ENCODE data around the gene DIP2A. TPM values are rescaled to one million over a fixed set of nuclear protein-coding genes. Genes with fewer than 3 reads are reported as not detected.

The DIP2A gene
- total and polyA plus RNA-seq, 2 of the 8 experiments (the other 6 are each of a cell fraction or from before 2014, with no cell fraction given), result 16.0 to 27.1 TPM

GRCh38 chr21:46537026-46537425 lies 78.3 kb downstream of the DIP2A start:
- Histone ChIP-seq H3K4ac (replicated peaks; ENCODE audit: insufficient read length, low read depth, low read length) (no peak overlapping the region), H2AK5ac (ENCODE audit: low read depth, low read length) (no peak overlapping the region), H2BK12ac (ENCODE audit: low read depth, low read length) (no peak overlapping the region), H3K18ac (ENCODE audit: extremely low read depth, low read length) (no peak overlapping the region), H3K79me1 (ENCODE audit: low read depth, low read length) (no peaks in the 10 kb centered on the region), H3K4me3 (ENCODE audit: extremely low read depth in 1 of 4, insufficient read depth in 2 of 4, low read depth in 3 of 4, low read length in 4 of 4) (no peak overlapping the region), H3K79me2 (ENCODE audit: control insufficient read depth in 1 of 2, insufficient read depth in 2 of 2, low read length in 2 of 2) (no peaks in the 10 kb centered on the region), H2BK20ac (ENCODE audit: low read length) (no peak overlapping the region), H3K23ac (ENCODE audit: insufficient read length) (no peak overlapping the region), H3K23me2 (ENCODE audit: low read depth, low read length) (no peaks in the 10 kb centered on the region), H3K9me3 (ENCODE audit: insufficient read depth in 2 of 2, low read depth in 1 of 2, low read length in 1 of 2) (no peaks in the 10 kb centered on the region), H3K27ac (ENCODE audit: low read depth, low read length) (no peak overlapping the region), H3K27me3 (replicated peaks in 1 of 4; ENCODE audit: control insufficient read depth in 3 of 4, extremely low read depth in 1 of 4, insufficient read depth in 3 of 4, low read length in 3 of 4) (no peaks in the 10 kb centered on the region), H4K20me1 (replicated peaks in 1 of 2; ENCODE audit: control insufficient read depth in 1 of 2, insufficient read depth in 2 of 2, low read length in 2 of 2) (peaks cover 0 to 5% of the 10 kb centered on the region in 2 experiments), H3K36me3 (ENCODE audit: control insufficient read depth in 2 of 4, insufficient read depth in 4 of 4, low read length in 3 of 4) (peaks cover 4 to 24% (median 12%) of the 10 kb centered on the region in 4 experiments; a peak in 5 of 8 replicates), H4K91ac (replicated peaks; ENCODE audit: insufficient read length, low read length) (no peak overlapping the region), H3K4me1 (replicated peaks in 1 of 4; ENCODE audit: control insufficient read depth in 3 of 4, insufficient read depth in 4 of 4, low read length in 3 of 4) (no peaks in the 10 kb centered on the region), H3K14ac (ENCODE audit: insufficient read length) (no peak overlapping the region), H2BK15ac (ENCODE audit: low read length) (no peak overlapping the region), H2BK5ac (ENCODE audit: low read depth, low read length) (no peak overlapping the region), H4K8ac (ENCODE audit: extremely low read depth, insufficient read depth, low read length) (no peak overlapping the region), H2BK120ac (replicated peaks; ENCODE audit: low read depth, low read length) (no peak overlapping the region), H3K4me2 (ENCODE audit: insufficient read depth in 1 of 2, low read depth in 2 of 2, low read length in 2 of 2) (no peak overlapping the region), H3K56ac (replicated peaks; ENCODE audit: insufficient read length, low read depth, low read length) (no peak overlapping the region), H4K5ac (ENCODE audit: insufficient read length, low read depth, low read length) (no peak overlapping the region), H3K9ac (replicated peaks in 1 of 4; ENCODE audit: extremely low read depth in 1 of 4, low read depth in 3 of 4, low read length in 3 of 4) (no peak overlapping the region), H2AFZ (ENCODE audit: low read length) (no peak overlapping the region)
- DNase-seq (ENCODE audit: low read depth in 1 of 2, low spot score in 2 of 2) (no peak), FAIRE-seq (no peak)
- ChIA-PET CTCF (ENCODE audit: partially characterized antibody) (interaction anchor here (0.7 to 1.6 kb wide), 2 partner anchors 9 to 15 kb away, joined by 3 to 4 read pairs; no protein-coding TSS in a partner anchor), POLR2A (ENCODE audit: partially characterized antibody) (no interaction called here)
- 89% methylated on average over 6 of the region's 6 CpGs; no CpG with 5 or more reads in 1 of the 2 experiments for WGBS, 2 experiments (ENCODE audit: extremely low coverage in 1 of 2, insufficient coverage in 1 of 2, insufficient read length in 1 of 2, insufficient replicate concordance in 2 of 2, low coverage in 1 of 2, low lambda C conversion rate in 2 of 2, missing lambda C conversion rate in 1 of 2)
- TF ChIP-seq SUZ12 (IDR thresholded peaks at IDR 0.05; ENCODE audit: low read length) (no peak), CHD1 (IDR thresholded peaks at IDR 0.05; ENCODE audit: low read depth, low read length) (no peak), SP1 (IDR thresholded peaks at IDR 0.05; ENCODE audit: low read depth, low read length) (no peak), HDAC2 (IDR thresholded peaks at IDR 0.05; ENCODE audit: borderline replicate concordance in 1 of 2, low read depth in 2 of 2, low read length in 2 of 2) (no peak), GTF2F1 (IDR thresholded peaks at IDR 0.05; ENCODE audit: borderline replicate concordance, low read depth, low read length) (no peak), CTBP2 (IDR thresholded peaks at IDR 0.05; ENCODE audit: borderline replicate concordance, insufficient read depth, insufficient read length, low read length) (no peak), SRF (IDR thresholded peaks at IDR 0.05; ENCODE audit: low read depth, low read length) (no peak), TCF12 (IDR thresholded peaks at IDR 0.05; ENCODE audit: low read depth, low read length) (no peak), JUN (IDR thresholded peaks at IDR 0.05; ENCODE audit: low read depth, low read length) (no peak), CTCF (IDR thresholded peaks at IDR 0.05; ENCODE audit: control extremely low read depth in 1 of 3, insufficient read depth in 1 of 3, low read depth in 1 of 3, low read length in 3 of 3) (no peak), GABPA (IDR thresholded peaks at IDR 0.05; ENCODE audit: borderline replicate concordance, insufficient read depth, low read length) (no peak), TEAD4 (IDR thresholded peaks at IDR 0.05; ENCODE audit: low read depth, low read length) (no peak)
